ENCODE data around the gene CCSER1.

CCSER1 gene

DNA sequence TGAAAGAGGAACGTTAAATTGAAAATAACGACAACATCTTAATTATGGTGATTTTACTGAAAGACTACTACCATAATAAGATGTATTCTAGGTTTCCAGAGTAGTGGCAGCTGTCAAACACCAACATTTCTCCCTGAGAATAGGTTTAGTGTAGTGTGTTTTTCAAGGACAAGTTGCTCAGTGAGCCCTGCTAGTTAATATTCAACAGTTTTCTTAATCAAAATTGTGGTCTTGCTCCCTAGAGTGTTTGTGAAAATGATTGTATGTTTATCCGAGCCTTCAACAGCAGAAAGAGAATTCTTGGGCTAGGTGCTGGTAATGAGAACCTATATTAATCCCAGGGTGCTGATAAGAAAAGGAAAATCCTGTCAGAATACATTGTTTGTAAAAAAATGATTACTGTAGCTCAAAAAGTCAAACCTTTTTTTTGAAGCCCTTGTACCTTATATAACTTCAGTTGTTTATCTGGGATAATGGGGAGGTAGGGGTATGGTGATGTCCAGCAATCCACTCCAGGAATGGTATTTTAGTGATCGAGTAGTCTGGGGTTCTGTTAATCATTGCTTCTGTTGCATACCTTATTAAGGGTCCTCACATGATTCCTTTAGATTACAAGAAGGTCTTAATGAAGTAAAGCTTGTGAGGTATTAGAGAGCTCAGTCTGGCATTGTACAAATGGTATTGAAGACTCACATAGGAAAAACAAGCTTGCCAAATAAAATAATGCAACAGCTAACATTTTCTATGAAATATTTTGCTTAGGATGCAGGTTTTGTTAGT lies 110.7 kb downstream of the CCSER1 start:
- TF ChIP-seq, protein P1, sequence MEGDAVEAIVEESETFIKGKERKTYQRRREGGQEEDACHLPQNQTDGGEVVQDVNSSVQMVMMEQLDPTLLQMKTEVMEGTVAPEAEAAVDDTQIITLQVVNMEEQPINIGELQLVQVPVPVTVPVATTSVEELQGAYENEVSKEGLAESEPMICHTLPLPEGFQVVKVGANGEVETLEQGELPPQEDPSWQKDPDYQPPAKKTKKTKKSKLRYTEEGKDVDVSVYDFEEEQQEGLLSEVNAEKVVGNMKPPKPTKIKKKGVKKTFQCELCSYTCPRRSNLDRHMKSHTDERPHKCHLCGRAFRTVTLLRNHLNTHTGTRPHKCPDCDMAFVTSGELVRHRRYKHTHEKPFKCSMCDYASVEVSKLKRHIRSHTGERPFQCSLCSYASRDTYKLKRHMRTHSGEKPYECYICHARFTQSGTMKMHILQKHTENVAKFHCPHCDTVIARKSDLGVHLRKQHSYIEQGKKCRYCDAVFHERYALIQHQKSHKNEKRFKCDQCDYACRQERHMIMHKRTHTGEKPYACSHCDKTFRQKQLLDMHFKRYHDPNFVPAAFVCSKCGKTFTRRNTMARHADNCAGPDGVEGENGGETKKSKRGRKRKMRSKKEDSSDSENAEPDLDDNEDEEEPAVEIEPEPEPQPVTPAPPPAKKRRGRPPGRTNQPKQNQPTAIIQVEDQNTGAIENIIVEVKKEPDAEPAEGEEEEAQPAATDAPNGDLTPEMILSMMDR (IDR thresholded peaks at IDR 0.05; ENCODE audit: low read depth, low read length) = no peak
- no peak overlapping the region for H3K27ac ChIP-seq
- no peak for DNase-seq
- H3K36me3 ChIP-seq = no peaks in the 10 kb centered on the region
- no peak overlapping the region for H3K4me3 ChIP-seq (ENCODE audit: low read depth, low read length)
- no peaks in the 10 kb centered on the region for H3K9me3 ChIP-seq (ENCODE audit: severe bottlenecking)
- no peaks in the 10 kb centered on the region for H3K27me3 ChIP-seq (ENCODE audit: insufficient read depth, low read depth, severe bottlenecking)

DNA sequence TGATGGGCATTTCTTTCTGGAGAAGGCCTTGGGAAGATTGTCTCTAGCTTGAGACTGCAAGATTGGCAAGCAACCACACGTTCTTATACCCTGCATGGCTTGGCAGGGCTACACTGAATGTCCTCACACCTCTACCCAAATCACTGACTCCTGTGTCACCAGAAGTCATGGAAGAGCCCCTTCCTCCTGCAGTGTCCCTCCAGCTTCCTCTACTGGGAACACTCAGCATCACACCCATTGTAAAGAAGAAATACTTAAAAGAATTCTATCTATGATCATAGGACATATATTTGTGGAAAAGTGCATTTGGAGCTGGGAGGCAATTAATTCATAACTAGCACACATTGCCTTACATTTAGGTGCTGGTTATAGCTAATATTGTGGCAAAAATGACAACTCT lies 113.1 kb downstream of the CCSER1 start:
- H3K4me3 ChIP-seq (ENCODE audit: low read depth, low read length) = no peak overlapping the region
- TF ChIP-seq, protein P1 (IDR thresholded peaks at IDR 0.05; ENCODE audit: low read depth, low read length) = peak; percentile 39
- no peaks in the 10 kb centered on the region for H3K36me3 ChIP-seq
- H3K27me3 ChIP-seq (ENCODE audit: insufficient read depth, low read depth, severe bottlenecking) = no peaks in the 10 kb centered on the region
- DNase-seq = no peak
- H3K27ac ChIP-seq = no peak overlapping the region
- no peaks in the 10 kb centered on the region for H3K9me3 ChIP-seq (ENCODE audit: severe bottlenecking)

DNA sequence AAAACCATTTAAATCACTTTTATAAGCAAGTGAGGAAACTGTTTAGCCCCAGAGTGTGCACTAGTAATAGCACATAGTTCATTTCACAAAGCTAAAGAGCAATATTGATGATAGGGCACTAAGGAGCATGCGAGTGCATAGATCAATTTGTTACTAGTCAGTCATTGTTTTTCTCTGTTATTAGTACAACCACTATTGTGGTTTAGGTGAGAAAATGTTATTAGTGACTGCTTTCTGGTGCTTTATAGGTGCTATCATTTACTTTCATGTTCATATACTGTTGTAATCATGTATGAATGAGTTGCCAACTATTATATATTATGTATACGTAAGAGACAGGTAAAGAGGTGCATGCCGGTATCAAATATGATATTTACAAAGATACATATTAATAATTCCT lies 113.8 kb downstream of the CCSER1 start:
- no peak overlapping the region for H3K27ac ChIP-seq
- H3K27me3 ChIP-seq (ENCODE audit: insufficient read depth, low read depth, severe bottlenecking) = no peaks in the 10 kb centered on the region
- H3K36me3 ChIP-seq = no peaks in the 10 kb centered on the region
- no peak for DNase-seq
- H3K9me3 ChIP-seq (ENCODE audit: severe bottlenecking) = no peaks in the 10 kb centered on the region
- no peak overlapping the region for H3K4me3 ChIP-seq (ENCODE audit: low read depth, low read length)
- TF ChIP-seq, protein P1 (IDR thresholded peaks at IDR 0.05; ENCODE audit: low read depth, low read length) = no peak

DNA sequence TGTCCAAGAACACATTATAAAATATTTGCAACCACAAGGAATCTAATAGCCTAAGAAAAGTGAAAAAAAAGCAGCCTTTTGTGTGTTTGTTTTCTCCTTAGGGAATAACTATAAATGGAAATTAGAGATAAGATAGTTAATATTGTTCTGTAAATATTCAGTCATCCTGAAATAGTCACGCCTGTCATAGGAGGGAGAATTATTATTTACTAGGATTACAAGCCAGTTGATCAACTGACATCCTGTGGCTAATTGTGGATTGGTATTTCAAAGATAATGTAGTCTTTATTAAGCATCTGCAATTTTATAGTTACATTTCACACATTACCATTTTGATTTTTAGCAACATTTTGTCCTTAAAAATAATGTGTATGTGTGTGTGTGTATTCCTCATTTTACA lies 118.6 kb downstream of the CCSER1 start:
- Histone ChIP-seq H3K27me3 (ENCODE audit: insufficient read depth, low read depth, severe bottlenecking) (no peaks in the 10 kb centered on the region), H3K4me3 (ENCODE audit: low read depth, low read length) (no peak overlapping the region), H3K9me3 (ENCODE audit: severe bottlenecking) (no peaks in the 10 kb centered on the region), H3K27ac (no peak overlapping the region), H3K36me3 (no peaks in the 10 kb centered on the region)
- DNase-seq = no peak
- TF ChIP-seq, protein P1 (IDR thresholded peaks at IDR 0.05; ENCODE audit: low read depth, low read length) = no peak

DNA sequence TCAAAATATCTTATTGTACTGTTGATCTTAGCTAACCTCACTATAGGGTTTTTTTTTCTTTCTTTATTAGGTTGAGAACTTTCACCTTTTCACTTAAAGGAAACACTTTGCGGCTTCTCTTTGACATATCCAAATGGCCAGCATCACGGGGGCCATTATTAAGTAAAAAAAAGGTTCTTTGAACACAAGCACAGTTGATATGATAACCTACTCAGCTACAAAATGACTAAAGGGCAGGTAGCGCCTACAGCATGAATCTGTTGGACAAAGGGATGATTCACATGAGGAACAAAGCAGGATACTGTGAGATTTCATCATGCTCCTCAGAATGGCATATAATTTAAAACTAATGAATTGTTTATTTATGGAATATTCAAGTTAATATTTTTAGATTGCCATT lies 119.6 kb downstream of the CCSER1 start:
- H3K36me3 ChIP-seq = no peaks in the 10 kb centered on the region
- no peak overlapping the region for H3K4me3 ChIP-seq (ENCODE audit: low read depth, low read length)
- H3K9me3 ChIP-seq (ENCODE audit: severe bottlenecking) = no peaks in the 10 kb centered on the region
- DNase-seq = no peak
- TF ChIP-seq, protein P1 (IDR thresholded peaks at IDR 0.05; ENCODE audit: low read depth, low read length) = no peak
- H3K27me3 ChIP-seq (ENCODE audit: insufficient read depth, low read depth, severe bottlenecking) = no peaks in the 10 kb centered on the region
- no peak overlapping the region for H3K27ac ChIP-seq

DNA sequence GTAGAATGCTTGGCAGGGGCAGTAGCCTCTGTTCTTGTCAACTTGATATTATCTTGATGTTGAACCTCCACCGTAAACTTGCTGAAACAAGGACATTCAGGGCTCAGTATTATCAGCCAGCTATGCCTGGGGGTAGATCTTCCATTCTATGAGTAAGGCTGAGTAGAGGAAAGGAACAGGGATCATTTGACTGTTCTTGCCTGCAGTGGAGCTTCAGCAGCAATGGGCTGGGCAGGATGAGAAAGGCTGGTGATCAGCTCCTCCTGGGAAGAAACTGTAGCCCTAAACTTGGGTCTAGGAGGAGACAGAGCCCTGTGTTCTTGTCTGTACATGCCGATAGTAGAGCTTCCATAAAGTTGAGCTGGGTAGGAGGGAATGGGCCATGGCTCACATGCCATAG lies 127.2 kb downstream of the CCSER1 start:
- Histone ChIP-seq H3K9me3 (ENCODE audit: severe bottlenecking) (no peaks in the 10 kb centered on the region), H3K27ac (no peak overlapping the region), H3K27me3 (ENCODE audit: insufficient read depth, low read depth, severe bottlenecking) (no peaks in the 10 kb centered on the region), H3K36me3 (no peaks in the 10 kb centered on the region), H3K4me3 (ENCODE audit: low read depth, low read length) (no peak overlapping the region)
- no peak for DNase-seq
- TF ChIP-seq, protein P1 (IDR thresholded peaks at IDR 0.05; ENCODE audit: low read depth, low read length) = no peak

All from WERI-Rb-1 (cell line).